ENCODE data around the gene LRRC3C.

The LRRC3C gene

GRCh38 chr17:39950871-39951348 is 23.4 kb downstream of the LRRC3C start:
- no peak for DNase-seq (ENCODE audit: low read depth)

DNA sequence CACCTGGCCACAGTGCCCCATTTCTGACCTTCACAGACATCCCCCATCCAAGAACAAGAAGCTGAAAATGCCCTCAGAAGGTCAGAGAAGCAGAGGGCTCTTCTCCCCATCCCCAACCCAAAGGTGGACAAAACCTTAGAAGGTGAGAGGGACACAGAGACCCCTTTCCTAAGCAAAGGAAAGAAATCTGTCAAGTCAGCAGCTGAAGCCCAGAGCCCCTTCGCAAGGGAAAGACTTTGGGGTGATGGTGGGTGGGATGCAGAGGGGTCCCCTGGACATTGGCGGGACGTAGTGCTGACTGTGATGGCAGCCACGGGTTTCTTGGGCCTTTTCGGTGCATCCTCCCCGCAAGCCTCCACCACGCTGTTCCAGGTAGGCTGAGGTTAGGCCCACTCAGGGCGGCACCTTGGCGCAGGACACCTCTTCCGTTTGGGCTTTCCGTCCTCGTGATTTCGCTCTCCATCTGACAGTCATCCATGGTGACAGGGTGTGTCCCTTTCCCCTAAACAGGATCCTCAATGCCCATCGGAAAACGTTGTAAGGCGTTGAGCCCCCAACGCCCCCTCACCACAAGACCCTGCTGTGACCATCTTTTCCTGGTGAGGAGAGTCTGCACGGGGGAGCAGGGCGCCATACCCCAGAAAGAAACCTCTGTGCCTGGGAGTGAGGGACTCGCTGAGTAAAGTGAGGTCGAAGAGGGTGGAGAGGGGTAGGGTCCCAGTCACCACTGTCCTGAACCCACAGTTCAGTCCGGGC is 24.6 kb downstream of the LRRC3C start:
- DNase-seq (ENCODE audit: low read depth), result no peak

- DNase-seq (ENCODE audit: low read depth), result peak; percentile 64
These were observed 25.3 kb downstream of the LRRC3C start for GRCh38 chr17:39952680-39953470.

GRCh38 chr17:39953471-39953888 is 25.9 kb downstream of the LRRC3C start:
- no peak for DNase-seq (ENCODE audit: low read depth)

DNA sequence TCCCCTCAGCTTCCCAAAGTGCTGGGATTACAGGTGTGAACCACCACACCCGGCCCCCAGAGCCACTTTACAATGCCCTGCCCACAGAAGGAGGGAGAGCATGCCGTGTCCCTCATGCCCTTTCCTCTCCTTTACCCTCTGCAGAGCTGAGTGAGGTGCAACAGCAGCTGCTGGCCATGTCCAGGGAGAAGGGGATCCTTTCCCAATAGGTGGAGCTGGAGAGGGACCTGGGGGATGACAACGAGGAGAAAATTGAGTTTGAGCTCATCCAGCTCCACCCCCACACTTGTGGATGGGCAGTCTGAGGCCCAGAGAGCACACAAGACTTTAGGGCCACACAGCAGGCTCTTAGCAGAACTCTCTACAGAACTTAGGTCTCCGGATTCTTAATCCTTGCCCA is 27.3 kb downstream of the LRRC3C start:
- no peak for DNase-seq (ENCODE audit: low read depth)

GRCh38 chr17:39955726-39956225 is 28.2 kb downstream of the LRRC3C start:
- DNase-seq (ENCODE audit: low read depth), result no peak

GRCh38 chr17:39960524-39961041 is 33.1 kb downstream of the LRRC3C start:
- no peak for DNase-seq (ENCODE audit: low read depth)

DNA sequence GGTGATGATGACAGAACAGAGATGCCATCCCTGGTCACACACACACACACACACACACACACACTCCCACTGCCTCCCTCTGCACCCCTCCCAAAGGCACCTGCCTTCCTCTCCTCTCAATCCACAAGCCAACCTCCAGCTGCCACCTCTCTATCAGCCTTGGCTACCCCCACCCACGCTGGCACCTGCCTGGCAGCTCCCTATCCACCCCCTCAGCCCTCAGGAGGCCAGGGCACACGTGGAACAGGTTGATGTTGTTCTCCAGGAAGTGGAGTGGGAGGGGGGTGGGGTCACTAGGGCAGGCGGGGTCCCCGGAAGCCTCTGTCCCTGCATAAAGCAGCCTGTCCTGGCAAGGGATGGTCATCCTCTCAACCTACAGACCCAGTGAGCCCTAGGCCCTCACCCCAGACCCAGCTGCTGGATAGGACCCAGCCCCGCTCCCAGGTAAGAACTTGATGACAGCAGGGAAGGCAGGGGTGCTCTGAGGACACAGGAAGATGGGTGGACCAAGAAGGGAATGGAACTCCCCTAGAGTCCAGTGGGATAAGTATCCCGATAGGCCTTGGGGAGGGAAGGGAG is 35.2 kb downstream of the LRRC3C start, which contains the start of gene GSDMA:
TSS of gene GSDMA (plus strand) at position 363 of the 579 bp plus-strand sequence. CDS start 2,684 bp downstream, outside the sequence.
- DNase-seq (ENCODE audit: low read depth), result no peak

DNA sequence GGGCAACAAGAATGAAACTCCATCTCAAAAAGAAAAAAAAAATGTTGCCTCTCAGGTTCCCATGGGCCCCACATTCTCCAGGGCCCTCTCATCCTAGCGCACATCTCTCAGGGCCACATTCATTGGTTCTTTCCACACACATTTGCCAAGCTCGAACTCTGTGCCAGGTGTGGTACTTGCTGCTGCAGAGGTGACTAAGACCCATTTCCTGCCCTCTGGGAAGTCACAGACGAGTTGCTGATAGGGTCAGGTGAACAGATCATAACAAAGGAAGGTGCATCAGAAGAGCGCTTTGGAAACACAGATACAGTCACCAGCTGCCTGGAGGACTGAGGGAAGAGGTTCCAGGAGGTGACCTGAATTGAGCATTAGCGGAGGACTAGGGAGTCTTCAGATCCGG is 36.3 kb downstream of the LRRC3C start:
- DNase-seq (ENCODE audit: low read depth), result no peak

GRCh38 chr17:39965017-39965699 is 37.6 kb downstream of the LRRC3C start:
- no peak for DNase-seq (ENCODE audit: low read depth)

DNA sequence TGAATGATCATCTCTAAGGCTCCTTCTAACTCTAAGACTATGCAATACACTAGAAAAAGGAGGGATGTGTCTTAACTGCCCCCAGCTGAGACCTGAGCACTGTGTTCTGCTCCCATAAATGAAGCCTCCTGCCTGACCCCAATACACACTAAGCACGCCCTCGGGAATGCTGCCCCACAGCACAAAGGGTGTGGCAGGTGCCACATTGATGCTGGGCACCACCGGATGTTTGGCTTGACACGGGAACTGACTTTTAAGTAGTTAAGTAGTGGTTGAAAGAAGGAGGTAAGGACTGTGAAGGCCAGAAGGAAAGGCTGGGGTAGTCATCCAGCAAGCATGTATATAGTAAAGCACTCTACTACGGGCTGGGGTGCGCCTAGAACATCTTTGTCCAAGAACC is 39.2 kb downstream of the LRRC3C start:
- DNase-seq (ENCODE audit: low read depth), result no peak

GRCh38 chr17:39968761-39969160 is 41.2 kb downstream of the LRRC3C start:
- DNase-seq (ENCODE audit: low read depth), result no peak

DNA sequence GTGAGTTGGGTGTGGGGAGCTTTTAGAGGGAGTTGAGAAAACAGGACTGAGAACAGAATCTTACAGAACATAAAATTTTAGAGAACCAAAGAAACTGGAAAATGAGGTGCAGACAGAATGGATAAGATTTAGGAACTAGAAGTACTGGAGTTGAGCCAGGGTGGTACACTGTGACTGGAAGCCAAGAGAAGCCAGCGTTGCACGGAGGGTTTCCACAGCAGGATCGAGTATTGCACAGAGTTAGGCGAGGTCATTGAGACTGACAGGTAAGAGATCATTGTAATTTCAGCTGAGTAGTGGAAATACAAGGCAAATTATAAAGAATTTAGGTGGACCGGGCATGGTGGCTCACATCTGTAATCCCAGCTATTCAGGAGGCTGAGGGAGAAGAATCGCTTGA is 41.8 kb downstream of the LRRC3C start:
- DNase-seq (ENCODE audit: low read depth), result no peak

DNA sequence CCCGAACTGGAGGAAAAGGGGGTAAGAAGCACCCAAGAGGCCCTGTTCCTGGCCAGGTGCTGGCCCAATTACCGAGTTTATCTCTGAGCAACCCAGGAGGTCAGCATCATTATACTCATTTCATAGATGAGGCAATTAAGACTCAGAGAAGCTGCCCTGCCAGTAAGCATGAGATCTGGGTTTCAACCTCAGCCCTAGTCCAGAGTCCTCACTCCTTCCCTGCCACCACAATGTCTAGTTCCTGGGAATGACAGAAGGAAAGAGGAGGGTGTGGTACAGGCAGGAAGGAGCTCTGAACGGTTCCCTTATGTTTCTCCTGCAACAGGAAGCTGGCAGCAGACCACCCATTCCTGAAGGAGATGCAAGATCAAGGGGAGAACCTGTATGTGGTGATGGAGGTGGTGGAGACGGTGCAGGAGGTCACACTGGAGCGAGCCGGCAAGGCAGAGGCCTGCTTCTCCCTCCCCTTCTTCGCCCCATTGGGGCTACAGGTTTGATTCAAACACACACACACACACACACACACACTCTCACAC is 42.7 kb downstream of the LRRC3C start:
- no peak for DNase-seq (ENCODE audit: low read depth)

DNA sequence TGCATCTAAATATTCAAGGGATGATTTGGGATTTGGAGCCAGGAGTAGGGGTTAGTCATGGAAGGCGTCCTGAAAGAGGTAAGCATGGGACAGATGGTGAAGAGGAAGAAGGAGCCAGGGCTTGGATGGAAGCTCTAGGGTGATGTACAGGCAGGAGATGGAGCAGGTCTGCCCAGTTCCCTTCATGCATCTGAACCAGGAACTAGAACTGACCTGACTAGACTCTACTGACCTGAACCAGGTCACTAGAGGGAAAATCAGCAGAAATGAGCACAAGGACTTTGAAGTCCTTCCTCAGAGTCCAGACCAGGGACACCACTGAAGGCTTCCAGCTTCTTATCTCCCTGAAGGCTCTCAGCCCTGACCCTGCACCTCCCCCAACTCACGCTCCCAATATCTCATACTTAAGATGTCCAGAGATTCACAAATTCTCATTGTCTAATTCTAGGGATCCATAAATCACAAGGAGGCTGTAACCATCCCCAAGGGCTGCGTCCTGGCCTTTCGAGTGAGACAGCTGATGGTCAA is 43.6 kb downstream of the LRRC3C start:
- no peak for DNase-seq (ENCODE audit: low read depth)

DNA sequence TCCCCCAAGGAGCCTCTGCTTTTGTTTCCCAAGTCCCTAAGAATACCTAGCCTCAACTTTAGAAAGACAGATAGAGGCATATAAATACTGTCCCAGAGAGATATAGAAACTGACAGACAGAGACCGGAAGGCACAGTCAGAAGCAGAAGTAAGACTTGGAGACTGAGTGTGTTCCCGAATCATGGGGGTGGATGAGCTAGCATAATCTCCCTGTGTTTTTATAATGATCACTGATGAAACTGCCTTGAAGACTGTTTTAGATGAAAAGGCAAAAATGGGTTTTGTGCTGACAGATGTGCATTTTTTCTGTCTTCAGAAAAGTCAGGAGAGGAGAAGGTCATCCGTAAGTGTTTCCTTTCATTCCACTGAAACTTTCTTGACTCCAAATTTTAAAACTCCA is 44.7 kb downstream of the LRRC3C start:
- no peak for DNase-seq (ENCODE audit: low read depth)

GRCh38 chr17:39973496-39973895 is 46.0 kb downstream of the LRRC3C start:
- no peak for DNase-seq (ENCODE audit: low read depth)

- no peak for DNase-seq (ENCODE audit: low read depth)
These were observed 46.9 kb downstream of the LRRC3C start for GRCh38 chr17:39974433-39974832.

DNA sequence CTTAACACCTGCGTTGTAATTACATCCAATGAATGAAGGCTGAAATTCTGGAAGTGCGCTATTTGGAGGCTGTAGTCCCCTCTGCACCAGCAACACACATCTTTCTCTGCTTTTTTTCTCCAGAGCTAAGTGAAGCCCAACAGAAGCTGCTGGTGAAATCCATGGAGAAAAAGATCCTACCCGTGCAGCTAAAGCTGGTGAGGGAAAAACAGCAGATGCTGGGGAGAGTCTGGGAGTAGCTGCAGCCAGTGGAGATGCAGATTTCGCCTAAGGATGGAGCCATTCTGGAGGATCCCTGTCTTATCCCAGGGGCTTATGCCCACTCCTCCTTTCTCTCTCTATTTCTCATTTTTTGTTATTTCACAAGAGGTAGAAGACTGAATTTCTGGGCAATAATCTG is 48.3 kb downstream of the LRRC3C start:
- no peak for DNase-seq (ENCODE audit: low read depth)

- peak; percentile 61 for DNase-seq (ENCODE audit: low read depth)
These were observed 51.6 kb downstream of the LRRC3C start for GRCh38 chr17:39979016-39979670.

DNA sequence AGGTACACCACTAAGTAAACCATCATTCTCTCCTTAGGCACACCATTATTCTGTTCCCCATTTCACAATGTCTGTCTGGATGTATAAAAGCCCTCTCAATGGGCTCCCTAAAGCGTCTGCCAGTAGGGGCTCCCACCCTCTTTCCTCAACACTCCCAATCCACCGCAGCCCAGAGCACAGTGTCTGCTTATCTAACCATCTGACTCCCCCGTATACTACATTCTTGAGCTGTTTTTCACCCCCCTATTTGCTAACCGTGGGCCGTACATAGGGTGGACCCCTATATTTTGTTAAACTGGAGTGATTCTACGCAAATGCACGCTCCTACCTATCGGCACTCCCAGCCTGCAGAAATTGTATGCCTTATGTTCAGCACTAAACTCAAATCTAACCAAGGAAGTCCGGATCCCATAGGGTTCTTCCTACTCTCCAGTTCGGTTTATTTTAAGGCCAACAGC is 52.4 kb downstream of the LRRC3C start:
- DNase-seq (ENCODE audit: low read depth), result no peak
